ENCODE data around the gene TMEM209. TPM values are rescaled to one million over a fixed set of nuclear protein-coding genes. Genes with fewer than 3 reads are reported as not detected.

Gene TMEM209
- total and polyA plus RNA-seq, 4 donors = 3.8 to 13.7 (median 8.6) TPM

- Histone ChIP-seq H3K36me3 (ENCODE audit: control insufficient read depth in 1 of 2, insufficient read depth in 2 of 2, low read length in 1 of 2) (no peaks in the 10 kb centered on the region), H3K4me3 (ENCODE audit: low read length in 2 of 2) (no peak overlapping the region), H3K9me3 (ENCODE audit: control insufficient read depth, low read length) (no peaks in the 10 kb centered on the region), H3K27me3 (ENCODE audit: control insufficient read depth in 1 of 2, insufficient read depth in 2 of 2, low read length in 1 of 2) (no peaks in the 10 kb centered on the region), H3K27ac (ENCODE audit: low read depth in 1 of 2, low read length in 2 of 2) (no peak overlapping the region), H3K4me1 (ENCODE audit: control insufficient read depth in 1 of 2, insufficient read depth in 2 of 2, low read length in 2 of 2) (no peaks in the 10 kb centered on the region)
- 78 to 87% methylated on average over 2 of the region's 2 CpGs for WGBS, 2 donors
- DNase-seq = no peak
- intact Hi-C loops (cut with DNase I) = loop anchor here (5.0 to 10.0 kb wide), 3 partner anchors 134 to 456 kb away; partner anchors contain the start of genes KLHDC10 (in 2 of the 2) and COPG2 (in 1 of the 2)
- ATAC-seq (ENCODE audit: low FRiP score) = no peak
Measured at GRCh38 chr7:130208516-130208915, 3.3 kb upstream of the TMEM209 start.

- H3K27ac ChIP-seq (ENCODE audit: low read depth in 1 of 2, low read length in 2 of 2) = no peak within 1 kb of the TSS
- H3K9me3 ChIP-seq (ENCODE audit: control insufficient read depth, low read length) = no peaks in the 10 kb centered on the region
- ATAC-seq (ENCODE audit: low FRiP score) = no peak
- no peaks in the 10 kb centered on the region for H3K4me1 ChIP-seq (ENCODE audit: control insufficient read depth in 1 of 2, insufficient read depth in 2 of 2, low read length in 2 of 2)
- H3K27me3 ChIP-seq (ENCODE audit: control insufficient read depth in 1 of 2, insufficient read depth in 2 of 2, low read length in 1 of 2) = no peaks in the 10 kb centered on the region
- no peak for DNase-seq
- intact Hi-C loops (cut with DNase I) = loop anchor here (5.0 to 10.0 kb wide), 3 partner anchors 133 to 457 kb away; partner anchors contain the start of genes KLHDC10 (in 2 of the 2) and COPG2 (in 1 of the 2)
- H3K4me3 ChIP-seq (ENCODE audit: low read length in 2 of 2) = no peak within 1 kb of the TSS
- H3K36me3 ChIP-seq (ENCODE audit: control insufficient read depth in 1 of 2, insufficient read depth in 2 of 2, low read length in 1 of 2) = no peaks in the 10 kb centered on the region
Measured at GRCh38 chr7:130207642-130208041, 2.4 kb upstream of the TMEM209 start, which contains the start of gene SSMEM1. Gene SSMEM1 (plus strand): TSS chr7:130207860. CDS start chr7:130207911, 51 bp downstream.

- Histone ChIP-seq H3K4me1 (ENCODE audit: control insufficient read depth in 1 of 2, insufficient read depth in 2 of 2, low read length in 2 of 2) (no peaks in the 10 kb centered on the region), H3K4me3 (ENCODE audit: low read length in 2 of 2) (no peak overlapping the region), H3K27ac (ENCODE audit: low read depth in 1 of 2, low read length in 2 of 2) (no peak overlapping the region), H3K36me3 (ENCODE audit: control insufficient read depth in 1 of 2, insufficient read depth in 2 of 2, low read length in 1 of 2) (no peaks in the 10 kb centered on the region), H3K9me3 (ENCODE audit: control insufficient read depth, low read length) (no peaks in the 10 kb centered on the region), H3K27me3 (ENCODE audit: control insufficient read depth in 1 of 2, insufficient read depth in 2 of 2, low read length in 1 of 2) (no peaks in the 10 kb centered on the region)
- intact Hi-C loops (cut with DNase I) = loop anchor here (5.0 to 10.0 kb wide), 3 partner anchors 132 to 458 kb away; partner anchors contain the start of genes KLHDC10 (in 2 of the 2) and COPG2 (in 1 of the 2)
- WGBS, 2 donors = 84 to 85% methylated on average over 5 of the region's 5 CpGs
- DNase-seq (no peak), ATAC-seq (ENCODE audit: low FRiP score) (no peak)
Measured at GRCh38 chr7:130207033-130207432, 1.8 kb upstream of the TMEM209 start.

- Histone ChIP-seq H3K9me3 (ENCODE audit: control insufficient read depth, low read length) (no peaks in the 10 kb centered on the region), H3K27ac (ENCODE audit: low read depth in 1 of 2, low read length in 2 of 2) (no peak overlapping the region), H3K4me1 (ENCODE audit: control insufficient read depth in 1 of 2, insufficient read depth in 2 of 2, low read length in 2 of 2) (no peaks in the 10 kb centered on the region), H3K36me3 (ENCODE audit: control insufficient read depth in 1 of 2, insufficient read depth in 2 of 2, low read length in 1 of 2) (peaks cover 0 to 3% of the 10 kb centered on the region in 2 donors), H3K27me3 (ENCODE audit: control insufficient read depth in 1 of 2, insufficient read depth in 2 of 2, low read length in 1 of 2) (no peaks in the 10 kb centered on the region), H3K4me3 (ENCODE audit: low read length in 2 of 2) (no peak overlapping the region)
- no peak for DNase-seq
- ATAC-seq (ENCODE audit: low FRiP score) = no peak
- WGBS, 2 donors = 86% methylated on average over 7 of the region's 7 CpGs
- intact Hi-C loops (cut with DNase I) = loop anchor here in 1 of 2 donors (10.0 kb wide), 2 partner anchors 127 to 463 kb away; partner anchors contain the start of genes COPG2 and KLHDC10
Measured at GRCh38 chr7:130201796-130202195, 3.4 kb downstream of the TMEM209 start.

- Histone ChIP-seq H3K27ac (ENCODE audit: low read depth in 1 of 2, low read length in 2 of 2) (no peak overlapping the region), H3K4me1 (ENCODE audit: control insufficient read depth in 1 of 2, insufficient read depth in 2 of 2, low read length in 2 of 2) (no peaks in the 10 kb centered on the region), H3K9me3 (ENCODE audit: control insufficient read depth, low read length) (no peaks in the 10 kb centered on the region), H3K27me3 (ENCODE audit: control insufficient read depth in 1 of 2, insufficient read depth in 2 of 2, low read length in 1 of 2) (no peaks in the 10 kb centered on the region), H3K4me3 (ENCODE audit: low read length in 2 of 2) (no peak overlapping the region), H3K36me3 (ENCODE audit: control insufficient read depth in 1 of 2, insufficient read depth in 2 of 2, low read length in 1 of 2) (peaks cover 0 to 7% of the 10 kb centered on the region in 2 donors)
- 70 to 72% methylated on average over 2 of the region's 2 CpGs for WGBS, 2 donors
- ATAC-seq (ENCODE audit: low FRiP score) (no peak), DNase-seq (no peak)
- intact Hi-C loops (cut with DNase I) = no loop called here
Measured at GRCh38 chr7:130197094-130197493, 8.1 kb downstream of the TMEM209 start.

GRCh38 chr7:130196476-130196875 is 8.7 kb downstream of the TMEM209 start:
- Histone ChIP-seq H3K27ac (ENCODE audit: low read depth in 1 of 2, low read length in 2 of 2) (no peak overlapping the region), H3K4me3 (ENCODE audit: low read length in 2 of 2) (no peak overlapping the region), H3K36me3 (ENCODE audit: control insufficient read depth in 1 of 2, insufficient read depth in 2 of 2, low read length in 1 of 2) (peaks cover 0 to 11% of the 10 kb centered on the region in 2 donors), H3K9me3 (ENCODE audit: control insufficient read depth, low read length) (no peaks in the 10 kb centered on the region), H3K4me1 (ENCODE audit: control insufficient read depth in 1 of 2, insufficient read depth in 2 of 2, low read length in 2 of 2) (no peaks in the 10 kb centered on the region), H3K27me3 (ENCODE audit: control insufficient read depth in 1 of 2, insufficient read depth in 2 of 2, low read length in 1 of 2) (no peaks in the 10 kb centered on the region)
- no peak for DNase-seq
- intact Hi-C loops (cut with DNase I) = no loop called here
- WGBS, 2 donors = 61 to 92% methylated on average over 2 of the region's 2 CpGs
- no peak for ATAC-seq (ENCODE audit: low FRiP score)

GRCh38 chr7:130195396-130195795 is 9.8 kb downstream of the TMEM209 start:
- 98% methylated on average over 2 of the region's 2 CpGs for WGBS, 2 donors

GRCh38 chr7:130191791-130192190 is 13.4 kb downstream of the TMEM209 start:
- no peaks in the 10 kb centered on the region for H3K27me3 ChIP-seq (ENCODE audit: control insufficient read depth in 1 of 2, insufficient read depth in 2 of 2, low read length in 1 of 2)
- intact Hi-C loops (cut with DNase I) = no loop called here
- 95 to 97% methylated on average over 7 of the region's 7 CpGs for WGBS, 2 donors
- ATAC-seq (ENCODE audit: low FRiP score) (no peak), DNase-seq (no peak)
- H3K4me3 ChIP-seq (ENCODE audit: low read length in 2 of 2) = no peak overlapping the region
- H3K27ac ChIP-seq (ENCODE audit: low read depth in 1 of 2, low read length in 2 of 2) = no peak overlapping the region
- H3K4me1 ChIP-seq (ENCODE audit: control insufficient read depth in 1 of 2, insufficient read depth in 2 of 2, low read length in 2 of 2) = no peaks in the 10 kb centered on the region
- H3K9me3 ChIP-seq (ENCODE audit: control insufficient read depth, low read length) = no peaks in the 10 kb centered on the region
- H3K36me3 ChIP-seq (ENCODE audit: control insufficient read depth in 1 of 2, insufficient read depth in 2 of 2, low read length in 1 of 2) = peaks cover 0 to 8% of the 10 kb centered on the region in 2 donors

More at GRCh38 chr7:130195396-130195795, 9.8 kb downstream of the TMEM209 start:
- H3K9me3 ChIP-seq (ENCODE audit: control insufficient read depth, low read length) = no peaks in the 10 kb centered on the region
- DNase-seq (no peak), ATAC-seq (ENCODE audit: low FRiP score) (no peak)
- intact Hi-C loops (cut with DNase I) = no loop called here
- H3K4me3 ChIP-seq (ENCODE audit: low read length in 2 of 2) = no peak overlapping the region
- no peaks in the 10 kb centered on the region for H3K4me1 ChIP-seq (ENCODE audit: control insufficient read depth in 1 of 2, insufficient read depth in 2 of 2, low read length in 2 of 2)
- peaks cover 0 to 11% of the 10 kb centered on the region in 2 donors for H3K36me3 ChIP-seq (ENCODE audit: control insufficient read depth in 1 of 2, insufficient read depth in 2 of 2, low read length in 1 of 2)
- no peaks in the 10 kb centered on the region for H3K27me3 ChIP-seq (ENCODE audit: control insufficient read depth in 1 of 2, insufficient read depth in 2 of 2, low read length in 1 of 2)
- H3K27ac ChIP-seq (ENCODE audit: low read depth in 1 of 2, low read length in 2 of 2) = no peak overlapping the region

GRCh38 chr7:130189343-130189742 is 15.9 kb downstream of the TMEM209 start:
- DNase-seq = no peak
- Histone ChIP-seq H3K27me3 (ENCODE audit: control insufficient read depth in 1 of 2, insufficient read depth in 2 of 2, low read length in 1 of 2) (no peaks in the 10 kb centered on the region), H3K36me3 (ENCODE audit: control insufficient read depth in 1 of 2, insufficient read depth in 2 of 2, low read length in 1 of 2) (peaks cover 0 to 4% of the 10 kb centered on the region in 2 donors), H3K4me3 (ENCODE audit: low read length in 2 of 2) (no peak overlapping the region), H3K4me1 (ENCODE audit: control insufficient read depth in 1 of 2, insufficient read depth in 2 of 2, low read length in 2 of 2) (no peaks in the 10 kb centered on the region), H3K9me3 (ENCODE audit: control insufficient read depth, low read length) (no peaks in the 10 kb centered on the region), H3K27ac (ENCODE audit: low read depth in 1 of 2, low read length in 2 of 2) (no peak overlapping the region)
- no peak for ATAC-seq (ENCODE audit: low FRiP score)
- intact Hi-C loops (cut with DNase I) = no loop called here
- WGBS, 2 donors = 87 to 94% methylated on average over 5 of the region's 5 CpGs
